GM12875 (cell line): ENCODE results near the gene DLEC1.

Source experiments
- H3K4me3 ChIP-seq: one replicate; pipeline ENCODE4 v1.5.1; 2011; ENCODE audit warnings: low read depth, low read length, control low read depth
- TF ChIP-seq, protein P1 (sequence below): IDR thresholded peaks from 2 replicates; pipeline ENCODE4 v1.5.1; 2011; ENCODE audit warnings: low read depth, mild to moderate bottlenecking, control low read depth, inconsistent platforms, low read length, moderate library complexity, borderline replicate concordance; ENCODE audit not compliant: insufficient read depth

Gene DLEC1

DNA sequence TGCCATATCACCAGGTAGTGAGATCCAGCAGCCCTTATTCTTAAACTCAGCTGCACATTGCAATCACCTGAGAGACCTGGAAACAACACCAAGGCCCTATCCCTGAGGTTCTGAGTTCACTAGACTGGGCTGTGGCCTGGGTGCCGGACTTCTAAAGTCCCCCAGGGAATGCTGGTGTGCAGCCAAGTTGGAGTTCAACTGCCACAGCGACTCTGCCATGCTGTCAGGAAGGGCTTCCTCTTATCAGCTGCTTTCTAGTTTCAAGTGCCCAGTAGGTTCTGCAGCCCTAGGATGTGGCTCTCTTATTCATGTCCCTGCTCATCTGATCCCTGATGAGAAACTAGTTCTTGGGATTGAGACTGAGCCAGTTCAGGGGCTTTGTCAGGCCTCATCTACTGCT is 50.2 kb downstream of the DLEC1 start:
- H3K4me3 ChIP-seq, result no peak overlapping the region
- TF ChIP-seq, protein P1, sequence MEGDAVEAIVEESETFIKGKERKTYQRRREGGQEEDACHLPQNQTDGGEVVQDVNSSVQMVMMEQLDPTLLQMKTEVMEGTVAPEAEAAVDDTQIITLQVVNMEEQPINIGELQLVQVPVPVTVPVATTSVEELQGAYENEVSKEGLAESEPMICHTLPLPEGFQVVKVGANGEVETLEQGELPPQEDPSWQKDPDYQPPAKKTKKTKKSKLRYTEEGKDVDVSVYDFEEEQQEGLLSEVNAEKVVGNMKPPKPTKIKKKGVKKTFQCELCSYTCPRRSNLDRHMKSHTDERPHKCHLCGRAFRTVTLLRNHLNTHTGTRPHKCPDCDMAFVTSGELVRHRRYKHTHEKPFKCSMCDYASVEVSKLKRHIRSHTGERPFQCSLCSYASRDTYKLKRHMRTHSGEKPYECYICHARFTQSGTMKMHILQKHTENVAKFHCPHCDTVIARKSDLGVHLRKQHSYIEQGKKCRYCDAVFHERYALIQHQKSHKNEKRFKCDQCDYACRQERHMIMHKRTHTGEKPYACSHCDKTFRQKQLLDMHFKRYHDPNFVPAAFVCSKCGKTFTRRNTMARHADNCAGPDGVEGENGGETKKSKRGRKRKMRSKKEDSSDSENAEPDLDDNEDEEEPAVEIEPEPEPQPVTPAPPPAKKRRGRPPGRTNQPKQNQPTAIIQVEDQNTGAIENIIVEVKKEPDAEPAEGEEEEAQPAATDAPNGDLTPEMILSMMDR, result no peak

DNA sequence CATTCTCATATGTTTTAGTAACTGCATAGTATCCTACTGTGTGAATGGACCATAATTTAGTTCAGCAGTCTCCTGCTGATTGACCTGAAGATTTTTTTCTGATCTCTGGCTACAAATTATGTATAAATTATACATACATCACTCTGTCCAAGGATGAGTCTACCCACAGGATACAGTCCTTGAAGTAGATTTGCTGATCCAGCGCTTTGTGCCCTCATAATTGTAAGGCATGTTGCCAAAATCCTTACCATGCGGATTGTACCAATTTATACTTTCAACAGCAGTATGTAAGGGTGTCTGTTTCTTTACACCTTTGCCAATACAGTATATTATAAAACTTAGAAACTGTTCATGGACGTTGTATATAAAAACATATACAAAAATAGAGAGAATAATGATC is 51.4 kb downstream of the DLEC1 start:
- no peak overlapping the region for H3K4me3 ChIP-seq
- TF ChIP-seq, protein P1, result no peak

- no peak overlapping the region for H3K4me3 ChIP-seq
- TF ChIP-seq, protein P1, result no peak
Measured at GRCh38 chr3:38094999-38095398, 56.0 kb downstream of the DLEC1 start.

DNA sequence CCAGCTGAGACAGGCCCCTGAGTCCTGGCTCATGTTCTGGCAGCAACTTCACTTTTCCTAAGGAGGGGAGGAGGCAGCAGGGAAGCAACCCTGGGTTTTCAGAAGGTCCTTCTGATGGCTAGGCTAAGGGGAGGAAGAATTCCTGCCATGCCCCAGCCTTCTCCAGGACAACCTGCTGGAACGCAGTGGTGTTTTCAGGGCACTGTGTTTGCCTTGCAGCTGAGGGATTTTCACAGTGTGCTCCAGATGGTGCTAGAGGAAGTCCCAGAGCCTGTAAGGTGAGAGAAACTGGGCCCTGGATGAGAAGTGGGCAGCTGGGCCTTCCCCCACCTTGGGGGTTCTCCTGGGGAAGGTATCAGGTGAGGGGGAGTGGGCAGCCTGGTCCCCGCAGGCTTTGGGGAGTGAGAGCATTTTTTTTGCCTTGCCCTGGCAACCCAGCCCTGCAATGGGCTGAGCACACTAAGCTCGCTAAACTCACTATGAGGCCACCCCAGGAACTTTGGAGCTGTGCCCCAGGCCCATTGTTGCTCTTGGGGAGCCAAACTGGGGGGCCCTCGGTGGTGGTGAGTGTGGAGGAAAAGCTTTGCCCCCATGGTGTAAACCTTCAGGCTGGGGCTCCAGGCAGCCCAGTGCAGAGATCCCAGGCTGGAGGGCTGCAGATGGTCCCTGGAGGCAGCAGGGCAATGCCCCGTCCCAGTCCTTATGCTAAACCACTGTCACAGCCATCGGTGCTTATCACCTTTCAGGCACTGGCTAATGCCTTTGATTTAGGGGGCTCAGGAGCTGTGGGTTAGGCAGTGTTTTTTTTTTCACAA is 56.9 kb downstream of the DLEC1 start:
- H3K4me3 ChIP-seq, result no peak overlapping the region
- TF ChIP-seq, protein P1, result no peak

GRCh38 chr3:38097446-38098375 is 58.7 kb downstream of the DLEC1 start:
- H3K4me3 ChIP-seq, result no peak overlapping the region
- TF ChIP-seq, protein P1, result no peak

GRCh38 chr3:38098376-38098723 is 59.3 kb downstream of the DLEC1 start:
- H3K4me3 ChIP-seq, result no peak overlapping the region
- TF ChIP-seq, protein P1, result no peak
